AG09319 (cell line): Measurements from ENCODE around the gene PCNT.
"Not testable (repeated sequence)": the region's sequence is repeated elsewhere in the genome, so short reads cannot be mapped to it uniquely, and the experiment has no call there.

ENCODE experiments used
- DNase-seq: peaks from one replicate; pipeline ENCODE4 v3.0.0-alpha.2; 2010; ENCODE audit warnings: low read depth; ENCODE audit errors: extremely low read depth
- CTCF ChIP-seq: IDR thresholded peaks from 2 replicates; pipeline ENCODE4 v1.5.1; 2011; ENCODE audit warnings: low read depth, mild to moderate bottlenecking, inconsistent platforms, low read length, moderate library complexity

Gene PCNT

DNA sequence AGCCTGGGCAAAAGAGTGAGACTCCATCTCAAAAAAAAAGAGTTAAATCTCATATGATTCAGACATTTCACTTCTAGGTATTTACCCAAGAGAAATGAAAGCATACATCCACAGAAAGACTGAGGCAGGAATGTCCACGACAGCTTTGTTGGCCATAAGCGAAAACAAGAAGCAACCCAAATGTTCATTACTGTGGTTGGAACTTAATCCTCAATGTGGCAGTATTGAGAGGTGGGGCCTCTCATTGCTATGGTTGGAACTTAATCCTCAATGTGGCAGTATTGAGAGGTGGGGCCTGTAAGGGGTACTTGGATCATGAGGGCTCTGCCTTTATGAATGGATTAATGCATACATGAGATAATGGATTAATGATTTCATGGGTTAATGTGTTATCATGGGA is 15.5 kb upstream of the PCNT start:
- no peak for DNase-seq
- no peak for TF ChIP-seq CTCF

GRCh38 chr21:46310260-46310659 is 13.7 kb upstream of the PCNT start:
- not testable (repeated sequence) for DNase-seq

DNA sequence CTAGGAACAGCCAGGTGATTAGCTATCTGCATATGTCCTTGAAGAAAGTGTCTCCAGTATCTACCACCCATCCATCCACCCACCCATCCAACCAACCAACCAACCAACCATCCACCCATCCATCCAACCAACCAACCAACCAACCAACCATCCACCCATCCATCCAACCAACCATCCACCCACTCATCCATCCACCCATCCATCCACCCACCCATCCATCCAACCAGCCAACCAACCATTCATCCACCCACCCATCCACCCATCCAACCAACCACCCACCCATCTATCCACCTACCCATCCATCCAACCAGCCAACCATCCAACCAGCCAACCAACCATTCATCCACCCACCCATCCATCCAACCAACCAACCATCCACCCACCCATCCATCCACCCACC is 12.4 kb upstream of the PCNT start:
- TF ChIP-seq CTCF: no peak
- no peak for DNase-seq

DNA sequence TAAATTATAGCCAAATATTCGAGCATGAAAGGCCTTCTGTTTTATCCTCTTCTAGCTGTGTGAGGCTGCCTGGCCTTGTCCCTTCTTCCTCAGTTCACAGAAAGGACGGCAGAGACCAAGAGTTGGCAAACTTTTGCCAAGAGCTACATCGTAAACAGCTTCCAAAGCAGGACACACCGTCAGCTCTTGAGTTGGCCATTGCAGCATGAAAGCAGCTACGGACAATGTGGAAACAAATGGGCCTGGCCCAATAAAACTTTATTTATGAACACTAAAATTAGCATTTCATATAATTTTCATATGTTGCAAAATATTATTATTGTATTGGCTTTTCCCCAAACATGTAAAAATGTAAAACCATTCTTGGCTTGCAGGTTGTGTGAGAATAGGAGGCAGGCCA is 11.0 kb upstream of the PCNT start:
- no peak for TF ChIP-seq CTCF

GRCh38 chr21:46314441-46315020 is 9.4 kb upstream of the PCNT start:
- TF ChIP-seq CTCF: no peak

More for the DNA sequence above, 11.0 kb upstream of the PCNT start:
- DNase-seq: no peak

GRCh38 chr21:46316708-46317324 is 7.1 kb upstream of the PCNT start:
- no peak for DNase-seq
- no peak for TF ChIP-seq CTCF

More at GRCh38 chr21:46314441-46315020, 9.4 kb upstream of the PCNT start:
- no peak for DNase-seq

GRCh38 chr21:46317710-46318463 is 6.1 kb upstream of the PCNT start:
- DNase-seq: no peak
- TF ChIP-seq CTCF: no peak

GRCh38 chr21:46318464-46318845 is 5.5 kb upstream of the PCNT start:
- no peak for TF ChIP-seq CTCF
- DNase-seq: no peak
